NT2/D1 (cell line): ENCODE measurements around the gene FBXO38.

Experiments
- DNase-seq: peaks from one replicate; pipeline ENCODE4 v3.0.0-alpha.2; 2011; ENCODE audit warnings: low read depth, low spot score
- H3K27me3 ChIP-seq: 2 replicates; pipeline ENCODE4 v1.6.0; 2011; ENCODE audit warnings: mild to moderate bottlenecking; ENCODE audit not compliant: insufficient read length, insufficient read depth
- H3K36me3 ChIP-seq: 2 replicates; pipeline ENCODE4 v1.6.1; 2011; ENCODE audit warnings: mild to moderate bottlenecking, low read length, mixed read lengths; ENCODE audit not compliant: insufficient read depth, insufficient read length
- H3K4me1 ChIP-seq: 2 replicates; pipeline ENCODE4 v1.5.1; 2011; ENCODE audit not compliant: insufficient read depth, insufficient read length
- H3K4me3 ChIP-seq: 2 replicates; pipeline ENCODE4 v1.5.1; 2011; ENCODE audit warnings: low read depth; ENCODE audit not compliant: insufficient read length
- H3K9ac ChIP-seq: 2 replicates; pipeline ENCODE4 v1.6.0; 2011; ENCODE audit warnings: low read depth; ENCODE audit not compliant: insufficient read length
- H3K9me3 ChIP-seq: 2 replicates; pipeline ENCODE4 v1.5.1; 2011; ENCODE audit warnings: mild to moderate bottlenecking, low read length; ENCODE audit not compliant: insufficient read depth
- SUZ12 ChIP-seq: IDR thresholded peaks from 2 replicates; pipeline ENCODE4 v1.6.1; 2011; ENCODE audit not compliant: insufficient read length, insufficient read depth; ENCODE audit errors: extremely low read depth
- YY1 ChIP-seq: IDR thresholded peaks from 2 replicates; pipeline ENCODE4 v1.6.1; 2011; ENCODE audit not compliant: insufficient read length, insufficient read depth
- ZNF274 ChIP-seq: IDR thresholded peaks from 2 replicates; pipeline ENCODE4 v1.6.1; 2011; ENCODE audit warnings: mild to moderate bottlenecking, low read depth, low read length

The FBXO38 gene

DNA sequence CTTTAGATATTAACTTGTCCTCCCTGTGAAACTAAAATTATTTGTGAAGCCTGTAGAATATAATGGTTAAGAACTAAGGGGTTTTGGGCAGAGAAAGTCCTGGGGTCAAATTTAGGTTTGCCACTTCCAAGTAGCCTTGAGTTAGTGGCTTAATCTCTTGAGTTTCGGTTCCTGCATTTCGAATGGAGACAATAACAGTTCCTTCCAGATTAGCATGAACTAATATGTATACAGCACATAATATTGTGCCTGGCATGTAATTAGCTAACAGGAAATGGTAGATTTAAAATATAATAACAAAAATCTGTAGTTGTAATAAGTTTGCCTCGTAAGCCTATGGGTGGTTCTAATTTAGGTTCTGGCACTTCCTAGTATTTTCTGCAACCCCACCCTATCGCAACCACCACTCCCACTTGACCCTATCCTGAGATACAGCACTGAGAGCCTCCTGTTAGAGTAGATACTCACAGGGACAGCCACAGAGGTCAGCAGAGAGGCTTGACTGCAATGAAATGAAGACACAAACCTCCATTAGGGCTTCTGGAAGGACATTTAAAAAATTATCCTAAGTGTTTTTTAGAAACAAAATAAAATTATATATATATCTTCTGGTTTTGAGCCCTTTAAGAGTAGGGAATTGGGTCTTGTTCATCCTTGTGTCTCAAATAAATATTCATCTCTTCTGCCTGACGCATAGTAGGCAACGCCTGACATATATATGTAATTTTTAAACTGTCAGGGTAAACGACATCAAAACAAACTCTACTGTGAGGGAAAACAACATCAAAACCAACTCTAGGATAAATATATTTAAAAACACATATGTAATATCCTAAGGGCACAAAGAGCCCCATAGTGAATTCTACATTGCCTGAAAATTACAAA, 39.9 kb upstream of the FBXO38 start:
- Histone ChIP-seq H3K4me3 (no peak overlapping the region), H3K36me3 (no peaks in the 10 kb centered on the region), H3K4me1 (no peaks in the 10 kb centered on the region), H3K27me3 (no peaks in the 10 kb centered on the region), H3K9me3 (no peaks in the 10 kb centered on the region), H3K9ac (no peak overlapping the region)
- DNase-seq, result no peak
- TF ChIP-seq ZNF274, result no peak
- no peak for TF ChIP-seq SUZ12
- TF ChIP-seq YY1, result no peak

DNA sequence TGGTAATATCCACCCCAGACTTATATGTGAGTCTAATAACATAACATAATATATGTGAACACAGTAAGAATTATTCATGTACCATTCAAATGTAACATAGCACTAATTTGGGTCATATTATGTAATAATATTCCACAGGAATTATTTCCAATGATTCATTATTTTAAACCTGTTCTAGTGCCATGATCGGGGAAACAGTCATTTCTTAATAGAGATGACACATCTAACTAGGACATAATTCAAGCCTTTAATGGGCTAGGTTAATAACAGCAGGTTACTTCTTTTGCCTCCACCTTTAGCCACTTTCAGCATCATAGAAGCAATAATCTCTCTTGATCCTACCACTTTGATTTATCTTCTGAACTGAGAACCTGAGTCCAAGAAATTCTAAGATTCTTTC, 36.1 kb upstream of the FBXO38 start:
- no peak for TF ChIP-seq ZNF274
- TF ChIP-seq YY1, result no peak
- TF ChIP-seq SUZ12, result no peak
- Histone ChIP-seq H3K27me3 (no peaks in the 10 kb centered on the region), H3K9ac (no peak overlapping the region), H3K36me3 (no peaks in the 10 kb centered on the region), H3K4me1 (no peaks in the 10 kb centered on the region), H3K4me3 (no peak overlapping the region), H3K9me3 (peaks cover 5% of the 10 kb centered on the region; the same call in 1 of the 2 replicates)
- DNase-seq, result no peak

DNA sequence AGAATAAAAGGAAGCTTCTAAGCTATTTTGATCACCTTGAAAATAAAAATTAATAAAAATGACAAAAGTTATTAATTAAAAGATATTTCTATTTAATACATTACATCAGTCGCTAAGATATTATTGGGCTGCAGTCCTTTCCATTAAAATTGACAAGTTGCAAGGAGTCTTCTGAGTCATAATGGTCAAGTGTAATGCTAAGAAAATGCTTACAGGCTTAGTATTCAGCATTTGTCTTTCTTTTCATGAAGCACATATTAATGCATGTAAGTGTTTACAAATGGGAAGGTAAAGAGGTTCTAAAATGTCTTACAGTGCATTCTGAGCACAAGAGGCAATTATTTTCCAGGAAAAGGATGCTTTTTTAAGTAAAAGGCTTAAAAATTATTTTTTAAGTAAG, 31.1 kb upstream of the FBXO38 start:
- H3K9me3 ChIP-seq, result peaks cover 5% of the 10 kb centered on the region; the same call in 1 of the 2 replicates
- H3K27me3 ChIP-seq, result no peaks in the 10 kb centered on the region
- no peaks in the 10 kb centered on the region for H3K36me3 ChIP-seq
- no peak for DNase-seq
- H3K9ac ChIP-seq, result no peak overlapping the region
- no peaks in the 10 kb centered on the region for H3K4me1 ChIP-seq
- no peak for TF ChIP-seq ZNF274
- TF ChIP-seq SUZ12, result no peak
- H3K4me3 ChIP-seq, result no peak overlapping the region

DNA sequence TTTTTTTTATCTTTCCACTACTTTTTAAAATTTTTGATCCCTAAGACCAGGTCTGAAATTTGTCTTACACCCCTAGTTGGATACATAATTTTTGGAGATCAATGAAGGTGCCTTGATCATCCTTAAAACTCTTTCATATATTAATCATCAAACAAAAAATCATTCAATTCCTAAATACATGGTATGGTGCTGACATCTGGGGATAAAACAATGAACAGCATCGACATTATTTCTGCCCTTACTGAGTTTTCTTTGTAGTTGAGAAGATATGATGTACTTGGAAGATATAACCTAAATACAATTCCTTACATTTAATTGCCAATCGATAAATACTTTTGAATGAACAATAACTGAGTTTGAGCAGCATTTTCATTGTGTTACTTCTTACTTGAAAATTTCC, 30.1 kb upstream of the FBXO38 start:
- TF ChIP-seq ZNF274 (no peak), YY1 (no peak), SUZ12 (no peak)
- Histone ChIP-seq H3K9me3 (peaks cover 5% of the 10 kb centered on the region; the same call in 1 of the 2 replicates), H3K27me3 (no peaks in the 10 kb centered on the region), H3K4me3 (no peak overlapping the region), H3K36me3 (no peaks in the 10 kb centered on the region), H3K4me1 (no peaks in the 10 kb centered on the region), H3K9ac (no peak overlapping the region)
- DNase-seq, result no peak

- H3K9me3 ChIP-seq, result peaks cover 11% of the 10 kb centered on the region; the same call in 1 of the 2 replicates
- no peaks in the 10 kb centered on the region for H3K27me3 ChIP-seq
- H3K9ac ChIP-seq, result no peak overlapping the region
- TF ChIP-seq SUZ12, result no peak
- no peak for TF ChIP-seq YY1
- no peak for TF ChIP-seq ZNF274
- H3K4me3 ChIP-seq, result no peak overlapping the region
- H3K36me3 ChIP-seq, result no peaks in the 10 kb centered on the region
- no peaks in the 10 kb centered on the region for H3K4me1 ChIP-seq
- DNase-seq, result no peak
Measured at GRCh38 chr5:148364343-148364742, 19.4 kb upstream of the FBXO38 start.

DNA sequence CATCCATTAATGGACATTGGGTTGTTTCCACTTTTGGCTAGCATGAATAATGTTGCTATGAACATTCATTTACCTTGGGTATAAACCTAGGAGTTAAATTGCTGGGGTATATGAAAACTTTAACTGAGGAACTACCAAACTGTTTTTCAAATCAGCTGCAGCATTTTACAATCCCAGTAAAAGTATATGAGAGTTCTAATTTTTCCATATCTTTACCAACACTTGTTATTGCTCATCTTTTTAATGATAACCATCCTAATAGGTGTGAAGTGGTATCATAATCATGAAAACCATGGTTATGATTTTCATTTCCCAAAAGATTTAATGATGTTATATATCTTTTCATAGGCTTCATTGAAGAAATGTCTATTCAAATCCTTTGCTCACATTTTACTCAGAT, 15.5 kb upstream of the FBXO38 start:
- DNase-seq, result no peak
- H3K36me3 ChIP-seq, result no peaks in the 10 kb centered on the region
- no peak overlapping the region for H3K4me3 ChIP-seq
- no peaks in the 10 kb centered on the region for H3K4me1 ChIP-seq
- peaks cover 12% of the 10 kb centered on the region for H3K9me3 ChIP-seq
- TF ChIP-seq YY1 (no peak), SUZ12 (no peak), ZNF274 (no peak)
- no peak overlapping the region for H3K9ac ChIP-seq
- H3K27me3 ChIP-seq, result no peaks in the 10 kb centered on the region

GRCh38 chr5:148372166-148372725, 11.5 kb upstream of the FBXO38 start:
- TF ChIP-seq ZNF274 (no peak), YY1 (no peak), SUZ12 (no peak)
- Histone ChIP-seq H3K27me3 (no peaks in the 10 kb centered on the region), H3K4me1 (no peaks in the 10 kb centered on the region), H3K36me3 (peaks cover 3% of the 10 kb centered on the region), H3K4me3 (no peak overlapping the region), H3K9me3 (peaks cover 12% of the 10 kb centered on the region), H3K9ac (no peak overlapping the region)
- DNase-seq, result no peak
